IPS-NIHi7 (cell line): ENCODE measurements around the gene NPHP1.
"Not testable (repeated sequence)": the region's sequence is repeated elsewhere in the genome, so short reads cannot be mapped to it uniquely, and the experiment has no call there.

Source experiments
- DNase-seq: peaks from one replicate; pipeline ENCODE4 v3.0.0; 2012; ENCODE audit warnings: mixed read lengths; ENCODE audit errors: extremely low spot score

NPHP1 gene

GRCh38 chr2:110204408-110205385, at the start of gene NPHP1:
Gene NPHP1 (minus strand): TSS chr2:110205013. CDS start chr2:110204968, 45 bp downstream.
- peak; percentile 89 for DNase-seq

- DNase-seq: not testable (repeated sequence)
These were observed 43.4 kb upstream of the NPHP1 start for GRCh38 chr2:110248081-110248795.

- not testable (repeated sequence) for DNase-seq
These were observed 40.9 kb upstream of the NPHP1 start for GRCh38 chr2:110245488-110246435.

GRCh38 chr2:110243283-110243682, 38.5 kb upstream of the NPHP1 start:
- DNase-seq: not testable (repeated sequence)

- not testable (repeated sequence) for DNase-seq
These were observed 29.7 kb upstream of the NPHP1 start for GRCh38 chr2:110234514-110234913.

- not testable (repeated sequence) for DNase-seq
These were observed 25.1 kb upstream of the NPHP1 start for GRCh38 chr2:110229886-110230285.

GRCh38 chr2:110222626-110223025, 17.8 kb upstream of the NPHP1 start:
- DNase-seq: not testable (repeated sequence)

- DNase-seq: no peak
These were observed 17.1 kb upstream of the NPHP1 start for GRCh38 chr2:110221938-110222337.

GRCh38 chr2:110220190-110220564, 15.4 kb upstream of the NPHP1 start:
- DNase-seq: no peak

- no peak for DNase-seq
These were observed 14.8 kb upstream of the NPHP1 start for GRCh38 chr2:110219496-110220189.

GRCh38 chr2:110218889-110219288, 14.1 kb upstream of the NPHP1 start:
- not testable (repeated sequence) for DNase-seq

- DNase-seq: no peak
These were observed 12.0 kb upstream of the NPHP1 start for GRCh38 chr2:110216803-110217202.

GRCh38 chr2:110216199-110216598, 11.4 kb upstream of the NPHP1 start:
- no peak for DNase-seq

GRCh38 chr2:110215566-110216158, 10.8 kb upstream of the NPHP1 start:
- DNase-seq: no peak

- DNase-seq: no peak
These were observed 10.3 kb upstream of the NPHP1 start for GRCh38 chr2:110215091-110215490.

GRCh38 chr2:110213522-110213921, 8.7 kb upstream of the NPHP1 start:
- not testable (repeated sequence) for DNase-seq

GRCh38 chr2:110211938-110212858, 7.4 kb upstream of the NPHP1 start, which contains the start of gene MTLN:
Gene MTLN (minus strand): TSS chr2:110212547. CDS start chr2:110212525, 22 bp downstream.
- no peak for DNase-seq

GRCh38 chr2:110205660-110206455, 1.0 kb upstream of the NPHP1 start:
- DNase-seq: no peak
